GM18498 (cell line): ENCODE data around the gene HP1BP3.

Source experiments
- ATAC-seq: cut with Tn5 transposase; IDR thresholded peaks from one replicate; pipeline ENCODE4 v1.9.1; 2021; ENCODE audit warnings: mild to moderate bottlenecking, moderate library complexity; ENCODE audit not compliant: unreplicated experiment

HP1BP3 gene

DNA sequence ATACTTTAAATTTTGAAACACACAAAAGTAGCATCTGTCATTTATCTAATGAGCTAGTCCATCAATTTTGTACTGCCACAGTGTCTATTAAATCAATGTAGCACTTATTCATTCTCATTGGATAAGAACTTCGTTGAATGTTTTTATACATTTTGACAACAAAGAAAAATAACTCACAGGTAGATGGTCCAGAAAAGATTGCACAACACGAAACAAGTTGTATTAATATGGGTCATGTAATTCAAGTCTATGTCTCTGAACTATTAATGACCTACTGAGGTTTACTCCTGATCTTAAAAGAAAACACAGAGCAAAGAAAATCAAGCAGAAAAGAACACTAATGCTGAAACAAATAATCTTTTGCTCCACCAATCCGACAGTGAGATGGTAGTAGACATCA lies 15.3 kb downstream of the HP1BP3 start:
- ATAC-seq = no peak

DNA sequence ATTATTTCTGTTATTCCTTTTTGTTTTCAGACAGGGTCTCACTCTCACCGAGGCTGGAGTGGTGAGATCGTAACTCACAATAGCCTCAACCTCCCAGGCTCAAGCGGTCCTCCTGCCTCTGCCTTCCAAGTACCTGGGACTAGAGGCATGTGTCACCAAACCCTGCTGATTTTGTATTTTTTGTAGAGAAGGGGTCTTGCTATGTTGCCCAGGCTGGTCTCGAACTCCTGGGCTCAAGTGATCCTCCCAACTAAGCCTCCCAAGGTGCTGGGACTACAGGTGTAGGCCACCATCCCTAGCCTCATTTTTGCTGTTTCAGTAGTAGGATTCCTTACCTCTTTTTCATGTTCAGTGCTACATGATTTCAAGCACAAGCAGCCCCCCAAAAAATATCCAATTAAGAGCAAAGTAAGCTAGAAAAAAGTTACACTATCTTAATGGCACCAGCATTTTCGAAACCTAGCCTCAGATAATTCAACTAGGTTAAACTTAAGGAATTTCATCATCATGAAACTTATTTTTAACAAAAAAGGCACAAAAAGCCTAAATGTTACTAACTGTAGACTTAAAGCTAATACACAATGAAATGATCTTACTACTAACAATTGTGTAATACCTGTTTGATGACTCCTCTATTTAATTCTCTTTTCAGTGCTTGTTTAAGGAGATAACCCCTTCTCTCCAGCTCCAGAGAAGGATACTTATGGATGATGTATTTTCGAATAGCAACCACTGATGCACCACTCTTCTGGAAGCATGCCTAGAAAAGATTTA lies 16.6 kb downstream of the HP1BP3 start:
- ATAC-seq = no peak

DNA sequence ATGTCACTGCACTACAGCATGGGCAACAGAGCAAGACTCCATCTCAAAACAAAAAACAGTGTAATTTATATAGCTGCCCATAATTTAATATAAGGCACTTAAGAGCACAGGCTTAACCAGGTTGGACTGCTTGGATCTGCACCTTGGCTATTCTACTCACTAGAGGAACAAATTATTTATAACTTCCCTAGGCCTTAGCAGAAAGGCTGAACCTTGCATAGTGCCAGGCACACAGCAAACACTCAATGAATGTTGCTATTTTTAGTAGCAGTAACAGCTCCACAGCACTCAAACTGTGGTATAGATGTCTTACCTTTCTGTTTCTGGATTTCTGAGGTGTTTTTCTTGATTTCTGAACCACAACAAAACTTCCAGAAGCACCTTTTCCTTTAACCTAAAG lies 19.8 kb downstream of the HP1BP3 start:
- no peak for ATAC-seq

DNA sequence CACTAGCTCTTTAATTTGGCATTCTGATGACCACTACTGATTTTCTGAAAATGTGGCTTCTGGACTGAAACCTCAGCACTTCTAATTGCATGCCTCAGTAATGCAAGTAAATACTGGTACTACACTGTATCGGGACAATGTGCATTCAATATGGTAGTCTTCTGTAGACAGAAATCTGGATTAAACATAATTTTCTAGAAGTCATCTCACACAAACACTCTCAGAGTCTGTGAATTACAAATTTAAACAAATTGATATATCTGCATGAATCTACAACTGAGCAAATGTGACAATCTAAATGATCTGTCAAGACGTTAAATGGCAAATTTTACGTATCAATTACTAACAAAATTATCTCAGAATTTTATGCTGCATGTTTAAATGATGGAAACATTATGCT lies 23.7 kb downstream of the HP1BP3 start:
- no peak for ATAC-seq

DNA sequence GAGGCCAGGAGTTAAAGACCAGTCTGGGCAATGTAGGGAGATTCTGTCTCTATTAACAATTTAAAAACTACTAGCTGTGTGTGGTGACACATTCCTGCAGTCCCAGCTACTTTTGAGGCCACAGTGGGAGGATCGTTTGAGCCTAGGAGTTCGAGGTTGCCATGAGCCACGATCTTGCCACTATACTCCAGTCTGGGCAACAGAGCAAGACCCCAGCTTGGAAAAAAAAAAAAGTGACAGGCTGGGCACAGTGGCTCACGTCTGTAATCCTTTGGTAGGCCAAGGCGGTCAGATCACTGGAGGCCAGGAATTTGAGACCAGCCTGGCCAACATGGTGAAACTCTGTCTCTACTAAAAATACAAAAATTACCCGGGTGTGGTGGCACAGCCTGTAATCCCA lies 26.8 kb downstream of the HP1BP3 start:
- no peak for ATAC-seq

DNA sequence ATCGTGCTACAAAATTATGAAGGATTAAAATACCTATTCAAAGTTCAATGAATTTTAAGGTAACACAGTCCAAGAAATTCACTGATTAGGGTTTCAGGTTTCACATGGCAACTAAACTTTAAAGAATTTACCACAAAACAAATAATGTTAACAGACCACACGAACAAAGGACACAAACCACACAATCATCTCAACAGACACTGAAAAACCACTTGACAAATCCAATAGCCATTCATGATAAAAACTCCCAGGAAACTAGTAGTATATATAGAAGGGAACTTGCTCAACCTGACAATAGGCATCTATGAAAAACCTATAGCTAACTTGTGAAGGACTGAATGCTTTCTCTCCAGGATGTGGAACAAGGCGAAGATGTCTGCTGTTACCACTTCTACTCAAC lies 33.5 kb downstream of the HP1BP3 start:
- ATAC-seq = no peak

DNA sequence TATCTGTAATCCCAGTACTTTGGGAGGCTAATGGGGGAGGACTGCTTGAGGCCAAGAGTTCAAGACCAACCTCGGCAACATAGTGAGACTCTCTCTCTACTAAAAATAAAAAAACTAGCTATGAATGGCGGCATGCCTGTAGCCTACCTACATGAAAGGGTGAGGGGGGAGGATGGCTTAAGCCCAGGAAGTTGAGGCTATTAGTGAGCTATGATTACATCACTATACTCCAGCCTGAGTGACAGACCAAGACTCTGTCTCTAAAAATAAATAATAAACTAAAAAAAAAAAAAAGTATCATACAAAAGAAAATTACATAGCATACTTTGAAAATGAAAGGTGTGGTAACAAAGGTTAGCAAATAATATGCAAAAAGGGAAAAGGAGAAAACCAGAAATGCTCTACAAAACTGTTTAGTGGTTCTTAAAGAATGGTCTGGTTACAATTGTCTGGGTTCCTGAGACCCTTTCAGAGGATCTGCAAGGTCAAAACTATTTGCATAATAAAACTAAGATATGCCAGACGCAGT lies 35.6 kb downstream of the HP1BP3 start:
- no peak for ATAC-seq

DNA sequence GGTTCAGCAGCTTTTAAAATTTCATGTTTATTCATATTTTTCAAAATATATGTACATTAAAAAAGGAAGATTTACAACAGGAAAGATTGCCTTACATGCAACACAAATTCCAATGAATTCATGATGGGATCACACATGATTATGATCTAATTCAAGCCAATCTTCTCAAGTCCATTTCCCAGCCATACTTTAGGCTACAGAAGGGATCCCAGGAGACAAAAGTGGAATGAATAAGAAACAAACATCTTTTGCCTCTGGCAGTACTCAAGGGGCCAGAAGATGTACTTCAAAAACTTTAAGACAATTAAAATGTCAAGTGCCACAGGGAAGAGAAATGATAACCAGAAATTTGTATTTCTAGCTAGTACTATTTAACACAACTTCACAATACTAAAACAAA lies 44.4 kb downstream of the HP1BP3 start:
- no peak for ATAC-seq

DNA sequence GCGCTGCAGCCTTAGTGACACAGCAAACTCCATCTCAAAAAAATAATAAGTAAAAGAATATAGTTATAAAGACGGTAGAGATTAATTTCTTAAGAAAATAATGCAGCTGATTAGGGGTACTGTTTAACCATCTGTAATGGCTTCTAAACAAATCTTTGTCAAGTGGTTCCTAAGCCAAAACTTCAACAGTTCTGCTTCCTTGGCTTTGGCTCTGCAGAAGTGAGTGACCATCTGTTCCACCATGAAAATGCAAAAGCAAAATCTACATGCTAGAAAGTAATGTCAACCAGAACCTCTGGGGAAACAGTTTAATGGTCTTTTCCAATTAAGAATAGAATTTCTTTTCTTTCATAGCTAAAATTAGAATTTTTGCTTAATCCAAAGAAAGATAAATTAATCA lies 46.3 kb downstream of the HP1BP3 start:
- ATAC-seq = no peak

DNA sequence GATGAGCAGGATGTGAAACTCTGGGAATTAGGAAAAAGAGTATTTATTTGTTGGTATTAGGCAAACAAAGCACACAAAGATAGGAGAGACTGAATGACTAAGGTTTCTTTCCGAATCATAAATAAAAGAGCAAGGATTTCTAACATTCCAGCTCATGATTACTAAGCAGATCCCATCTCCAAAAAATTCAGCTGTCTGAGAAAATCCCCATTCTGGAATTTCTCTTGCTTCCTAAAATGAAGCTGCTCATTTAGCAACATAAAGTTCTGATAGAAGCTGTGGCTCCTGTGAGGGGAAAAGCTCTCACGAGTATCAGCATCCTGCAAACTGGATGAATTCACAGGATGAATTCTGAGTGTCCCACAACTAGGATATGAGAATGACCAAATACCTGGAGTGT lies 47.9 kb downstream of the HP1BP3 start:
- ATAC-seq = no peak

DNA sequence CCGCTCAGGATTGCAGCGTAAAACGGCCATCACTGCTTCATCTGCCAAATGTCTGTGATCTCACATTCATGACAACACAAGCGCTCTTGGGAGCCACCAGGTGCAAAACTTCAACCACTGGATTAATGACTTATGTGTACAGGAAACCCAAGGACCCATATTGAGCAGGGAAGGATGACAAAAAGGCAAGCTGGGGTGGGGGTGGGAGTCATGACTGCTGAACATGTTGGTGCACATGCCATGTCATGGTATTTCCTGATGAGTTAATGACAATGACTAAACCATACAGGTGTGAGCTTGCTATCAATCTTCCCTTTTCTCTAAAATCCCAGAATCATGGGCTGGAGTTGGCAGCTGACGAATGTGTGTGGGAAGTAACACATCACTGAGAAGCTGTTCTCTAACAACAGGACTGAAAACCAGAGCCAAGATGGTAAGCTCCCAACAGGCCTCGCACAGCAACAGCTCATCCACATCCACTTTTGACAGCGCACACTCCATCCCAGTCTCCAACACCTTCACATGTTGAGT lies 51.5 kb downstream of the HP1BP3 start:
- no peak for ATAC-seq

DNA sequence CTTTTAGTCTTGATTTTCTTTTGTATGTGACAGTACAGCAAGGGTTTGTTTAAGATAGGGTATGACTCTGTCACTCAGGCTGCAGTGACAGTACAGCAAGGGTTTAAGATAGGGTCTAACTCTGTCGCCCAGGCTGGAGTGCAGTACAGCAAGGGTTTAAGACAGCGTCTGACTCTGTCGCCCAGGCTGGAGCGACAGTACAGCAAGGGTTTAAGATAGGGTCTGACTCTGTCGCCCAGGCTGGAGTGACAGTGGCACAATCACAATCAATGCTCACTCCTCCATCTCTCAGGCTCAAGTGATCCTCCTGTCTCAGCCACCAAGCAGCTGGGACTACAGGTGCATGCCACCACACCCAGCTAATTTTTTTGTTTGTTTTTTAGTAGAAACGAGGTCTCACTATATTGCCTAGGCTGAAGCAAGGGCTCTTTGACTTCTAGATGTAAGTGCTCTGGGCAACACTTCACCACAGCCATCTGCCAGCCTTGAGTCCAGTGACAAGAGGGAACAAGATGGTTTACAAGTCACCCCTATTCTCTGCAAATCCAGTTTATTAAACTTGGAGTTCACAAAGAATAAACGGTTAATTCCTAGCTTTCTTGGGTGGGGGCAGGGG lies 53.6 kb downstream of the HP1BP3 start:
- no peak for ATAC-seq

DNA sequence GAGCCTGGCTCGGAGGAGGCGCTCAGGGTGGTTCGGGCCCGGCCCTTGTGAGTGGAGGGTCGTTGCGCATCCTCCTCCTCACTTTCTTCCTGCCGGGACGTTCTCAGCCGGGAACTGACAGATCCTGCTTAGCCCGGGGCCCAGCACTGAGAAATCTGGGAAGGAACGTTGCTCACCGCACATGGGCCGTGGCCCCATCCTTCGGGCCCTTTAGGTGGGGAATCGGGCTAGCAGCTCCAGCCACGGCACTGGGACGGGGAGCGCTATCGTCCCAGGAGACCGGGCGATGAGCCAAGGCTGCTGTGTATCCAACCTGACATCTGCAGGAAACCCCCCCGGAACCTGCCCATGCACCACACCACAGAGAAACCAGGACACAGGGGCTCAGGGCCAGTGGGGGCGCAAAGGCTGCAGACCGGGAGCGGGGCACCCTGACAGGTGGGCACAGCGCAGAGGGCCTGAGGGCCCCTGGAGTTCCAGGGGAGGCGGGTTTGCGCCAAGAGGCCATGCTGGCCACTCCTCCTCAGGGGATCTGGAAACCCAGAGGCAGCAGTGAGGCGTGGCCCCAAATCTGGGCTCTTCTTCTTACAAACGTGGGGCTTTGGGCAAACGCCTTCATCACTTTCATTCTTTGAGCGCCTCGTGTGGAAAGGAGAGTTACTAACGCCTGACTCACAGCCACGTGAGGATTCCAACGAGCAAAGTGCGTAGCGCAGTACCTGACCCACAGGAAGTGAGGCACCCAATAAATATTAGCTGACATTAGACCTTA lies 54.3 kb downstream of the HP1BP3 start, which contains the start of gene SH2D5:
Gene SH2D5 (minus strand): TSS at position 116 of the 772 bp plus-strand sequence. CDS start 4,659 bp downstream, outside the sequence.
- peak; percentile 64 for ATAC-seq

DNA sequence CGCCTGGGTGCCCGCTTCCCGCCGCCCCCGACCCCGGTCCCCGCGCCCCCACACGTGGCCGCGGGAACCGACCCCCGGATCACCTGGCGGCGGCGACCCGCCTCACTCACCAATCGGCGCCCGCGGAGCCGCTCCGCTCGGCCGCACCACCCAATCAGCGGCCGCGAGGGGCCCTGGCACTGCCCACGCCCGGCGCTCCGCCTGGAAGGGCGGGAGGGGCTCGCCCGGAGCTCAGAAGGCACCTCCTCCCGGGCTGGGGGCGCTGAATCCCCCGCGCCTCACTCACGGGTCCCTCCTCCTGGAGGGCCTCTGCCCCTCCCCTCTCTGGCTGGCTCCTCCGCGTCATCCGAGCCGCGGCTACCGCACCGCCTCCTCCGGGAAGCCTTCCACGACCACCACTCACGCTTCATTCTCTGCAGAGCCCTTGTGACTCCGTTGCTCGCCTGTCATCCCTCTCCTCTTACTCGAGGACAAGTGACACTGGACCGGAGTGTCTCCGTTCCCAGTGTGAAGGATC lies 55.0 kb downstream of the HP1BP3 start:
- no peak for ATAC-seq

DNA sequence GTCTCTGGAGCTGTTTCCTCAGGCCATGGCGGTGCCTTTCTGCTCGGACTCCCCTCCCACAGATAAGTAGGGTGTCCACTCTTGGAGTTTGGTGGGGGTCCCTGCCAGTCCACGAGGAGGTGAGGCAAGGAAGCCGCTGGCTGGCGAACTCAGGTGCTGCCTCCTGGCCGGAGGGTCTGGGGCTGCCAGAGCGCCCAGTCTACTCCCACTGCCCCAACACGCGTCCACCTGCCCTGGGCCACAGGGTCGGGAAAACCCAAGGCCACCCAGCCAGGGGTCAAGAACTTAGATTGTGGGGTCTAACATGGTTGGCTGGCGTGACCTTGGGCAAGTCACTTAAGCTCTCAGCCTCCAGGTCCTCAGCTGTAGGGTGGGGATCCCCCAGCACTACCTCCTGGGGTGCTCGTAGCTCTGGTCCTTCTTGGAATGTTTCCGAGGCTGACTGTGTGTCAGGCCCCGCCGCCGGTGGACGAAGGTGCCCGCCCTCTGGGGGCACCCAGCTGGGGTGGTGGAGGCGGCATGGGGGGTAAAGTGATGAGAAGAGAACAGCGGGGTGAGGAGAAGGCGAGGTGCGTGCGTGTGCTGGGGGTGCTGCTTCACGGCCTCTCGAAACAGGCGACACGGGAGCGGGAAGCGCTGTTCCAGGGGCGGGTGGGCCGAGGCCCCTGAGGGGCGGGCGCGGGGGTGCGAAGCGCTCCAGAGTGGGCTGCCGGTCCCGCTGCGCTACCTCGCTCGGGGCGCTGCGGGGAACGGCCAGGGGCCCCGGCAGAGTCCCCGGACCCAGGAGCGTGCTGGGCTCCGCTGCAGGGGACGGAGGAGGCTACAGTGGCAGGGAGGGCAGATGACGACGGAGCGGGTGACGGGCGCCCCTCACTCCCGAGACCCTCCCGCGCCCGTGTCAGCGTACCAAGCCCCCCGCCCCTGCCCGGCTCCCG lies 55.8 kb downstream of the HP1BP3 start:
- no peak for ATAC-seq

DNA sequence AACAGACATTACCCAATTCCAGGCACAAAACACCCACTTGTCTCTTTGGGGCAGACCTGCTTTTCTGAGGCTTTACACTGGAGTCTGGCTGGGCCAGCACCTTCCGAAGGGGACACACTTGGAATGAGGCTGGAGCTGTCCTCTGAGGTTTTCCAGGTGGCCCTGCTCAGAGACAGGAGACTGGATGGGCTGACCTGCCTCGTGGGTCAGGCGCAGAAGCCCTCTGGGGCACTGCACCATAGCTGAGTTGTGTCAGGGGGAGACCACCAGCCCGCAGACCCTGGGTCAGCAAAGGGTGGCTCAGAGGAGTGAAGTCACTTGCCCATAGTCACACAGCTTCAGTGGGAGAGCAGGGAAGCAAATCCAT lies 56.4 kb downstream of the HP1BP3 start:
- no peak for ATAC-seq

DNA sequence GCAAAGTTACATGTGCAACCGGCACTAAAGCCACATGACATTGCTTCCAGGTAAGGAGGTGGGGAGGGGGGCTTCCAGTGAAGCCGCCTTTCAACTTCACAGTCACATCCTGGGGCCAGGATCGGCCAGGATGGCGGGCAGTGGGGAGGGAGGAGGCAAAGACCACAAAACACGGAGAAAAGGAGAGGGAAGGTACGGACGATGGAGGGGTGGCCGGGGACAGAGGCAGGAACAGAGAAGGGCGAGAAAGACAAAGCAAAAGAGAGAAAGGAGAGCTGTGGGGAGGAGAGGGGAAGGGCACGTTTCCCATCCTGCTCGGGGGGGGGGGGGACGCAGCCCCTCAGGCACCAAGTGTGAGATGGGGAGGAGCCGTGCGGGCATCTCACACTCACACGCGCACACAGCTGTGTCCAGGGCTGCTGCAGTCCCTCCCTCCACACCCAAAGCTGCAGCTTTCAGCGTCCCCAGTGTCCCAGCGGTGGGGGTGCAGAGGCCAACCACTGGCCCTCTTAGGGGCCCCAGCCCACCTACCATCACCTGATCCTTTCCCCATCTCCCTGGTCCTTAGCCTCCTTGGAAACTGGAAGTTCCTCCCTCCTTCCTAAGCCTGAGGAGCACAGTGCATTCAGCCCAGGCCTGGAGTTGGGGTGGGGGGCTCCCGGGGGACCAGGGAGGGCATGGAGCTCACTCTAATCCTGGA lies 57.0 kb downstream of the HP1BP3 start:
- ATAC-seq = no peak

DNA sequence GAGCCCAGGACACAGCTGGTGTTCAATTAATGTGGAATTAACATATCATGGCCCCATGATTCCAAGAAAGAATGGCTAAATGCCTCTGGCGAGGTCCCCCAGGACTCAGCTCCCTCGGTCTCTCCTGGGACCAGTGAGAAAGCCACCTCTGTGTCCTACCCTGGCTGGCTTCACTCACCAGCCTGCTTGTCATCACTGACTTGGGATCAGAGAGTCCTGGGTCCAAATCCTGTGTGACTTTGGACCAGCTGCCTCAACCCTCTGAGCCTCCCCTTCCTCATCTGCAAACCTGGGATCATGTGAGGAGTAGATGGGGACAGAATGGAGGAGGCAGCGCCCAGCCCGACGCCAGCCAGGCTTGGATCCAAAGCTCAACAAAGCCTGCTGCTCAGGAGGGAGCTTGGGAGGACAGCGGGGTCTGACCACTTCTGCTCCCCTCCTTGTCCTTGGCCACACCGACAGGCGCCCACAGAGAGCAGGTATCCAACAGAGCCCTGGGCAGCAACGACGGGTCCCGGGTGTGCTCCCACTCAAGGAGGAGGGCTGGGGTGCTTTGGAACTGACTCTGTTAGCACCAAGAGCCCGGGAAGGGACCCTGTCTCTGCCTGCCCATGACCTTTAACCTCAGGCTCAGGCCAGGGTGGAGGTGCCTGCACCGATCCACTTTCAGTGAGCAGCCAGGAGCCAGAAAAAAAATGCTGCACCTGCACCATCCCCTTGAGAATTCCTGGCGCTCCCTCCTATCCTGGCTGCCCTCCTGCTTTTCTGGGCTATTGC lies 57.8 kb downstream of the HP1BP3 start:
- ATAC-seq = no peak
